H1 (cell line): ENCODE data around the gene PATJ. TPM values are rescaled to one million over a fixed set of nuclear protein-coding genes. Genes with fewer than 3 reads are reported as not detected.

Source experiments
- CTCF ChIA-PET: fragments of 300-600 bp; sonication (Branson Sonifier 250); formaldehyde crosslinking; loops from one replicate; lab custom pipeline; 2021; ENCODE audit not compliant: partially characterized antibody; lab: Charles Lee
- POLR2A ChIA-PET: fragments of 300-600 bp; sonication (Branson Sonifier 250); formaldehyde crosslinking; loops from one replicate; lab custom pipeline; 2021; ENCODE audit warnings: inconsistent platforms; ENCODE audit not compliant: partially characterized antibody; lab: Charles Lee
- DNase-seq, 2 experiments: peaks; one replicate each; pipeline versions ENCODE4 v3.0.0 to v3.0.0-alpha.2; 2010 to 2022; ENCODE audit warnings: low spot score in 2 of 2, low read depth in 1 of 2, mixed read lengths in 1 of 2
- FAIRE-seq: peaks from 2 replicates; lab custom pipeline; 2011; peaks lifted over from hg19 to GRCh38; lab: Jason Lieb, UNC
- H2AFZ ChIP-seq: 2 replicates; pipeline ENCODE4 v1.8.1; 2012; ENCODE audit warnings: low read length, inconsistent platforms
- H2AK5ac ChIP-seq: 2 replicates; pipeline ENCODE4 v1.6.1; 2013; ENCODE audit warnings: low read depth, low read length
- H2BK120ac ChIP-seq: replicated peaks from 2 replicates; pipeline ENCODE3; 2013; ENCODE audit warnings: low read depth, low read length, inconsistent platforms
- H2BK12ac ChIP-seq: 2 replicates; pipeline ENCODE4 v1.6.1; 2013; ENCODE audit warnings: low read depth, low read length
- H2BK15ac ChIP-seq: 2 replicates; pipeline ENCODE4 v1.6.1; 2013; ENCODE audit warnings: low read length
- H2BK20ac ChIP-seq: 2 replicates; pipeline ENCODE4 v1.6.1; 2013; ENCODE audit warnings: low read length
- H2BK5ac ChIP-seq: 2 replicates; pipeline ENCODE4 v1.6.1; 2013; ENCODE audit warnings: low read depth, low read length
- H3K14ac ChIP-seq: 2 replicates; pipeline ENCODE4 v1.6.1; 2013; ENCODE audit warnings: inconsistent platforms; ENCODE audit not compliant: insufficient read length
- H3K18ac ChIP-seq: 2 replicates; pipeline ENCODE4 v1.6.1; 2013; ENCODE audit warnings: low read length; ENCODE audit errors: extremely low read depth
- H3K23ac ChIP-seq: 2 replicates; pipeline ENCODE4 v1.6.1; 2013; ENCODE audit warnings: inconsistent platforms; ENCODE audit not compliant: insufficient read length
- H3K23me2 ChIP-seq: 2 replicates; pipeline ENCODE4 v1.6.1; 2013; ENCODE audit warnings: low read depth, low read length
- H3K27ac ChIP-seq: 2 replicates; pipeline ENCODE4 v1.6.1; 2011; ENCODE audit warnings: low read depth, low read length, inconsistent platforms
- H3K27me3 ChIP-seq, 4 experiments: replicated peaks in 1 of 4; 1 replicate in 1 of 4; 2 replicates in 3 of 4; pipeline versions ENCODE4 v1.6.1 to v1.8.1; 2011 to 2013; ENCODE audit warnings: low read length in 3 of 4, mild to moderate bottlenecking in 3 of 4, inconsistent platforms in 2 of 4, mixed read lengths in 2 of 4, moderate library complexity in 1 of 4; ENCODE audit not compliant: control insufficient read depth in 3 of 4, insufficient read depth in 3 of 4; ENCODE audit errors: extremely low read depth in 1 of 4
- H3K36me3 ChIP-seq, 4 experiments: 2 replicates each; pipeline versions ENCODE4 v1.6.1 to v1.8.1; 2011 to 2013; ENCODE audit warnings: mild to moderate bottlenecking in 4 of 4, low read length in 3 of 4, moderate library complexity in 2 of 4, control low read depth in 1 of 4, inconsistent platforms in 1 of 4; ENCODE audit not compliant: insufficient read depth in 4 of 4, control insufficient read depth in 2 of 4
- H3K4ac ChIP-seq: replicated peaks from 2 replicates; pipeline ENCODE3; 2013; ENCODE audit warnings: low read length, low read depth, mixed read lengths, inconsistent platforms; ENCODE audit not compliant: insufficient read length
- H3K4me1 ChIP-seq, 4 experiments: replicated peaks in 1 of 4; 1 replicate in 1 of 4; 2 replicates in 3 of 4; pipeline versions ENCODE4 v1.6.1 to v1.8.1; 2011 to 2013; ENCODE audit warnings: low read length in 3 of 4, inconsistent platforms in 2 of 4, mixed read lengths in 1 of 4; ENCODE audit not compliant: insufficient read depth in 4 of 4, control insufficient read depth in 3 of 4
- H3K4me2 ChIP-seq, 2 experiments: 2 replicates each; pipeline versions ENCODE4 v1.6.1 to v1.8.1; 2011 to 2013; ENCODE audit warnings: low read depth in 2 of 2, low read length in 2 of 2, control low read depth in 1 of 2, inconsistent platforms in 1 of 2, mild to moderate bottlenecking in 1 of 2; ENCODE audit not compliant: insufficient read depth in 1 of 2
- H3K4me3 ChIP-seq, 4 experiments: fragments of 200-600, 300-600 bp in 1 of 4; sonication (generic), shearing (Covaris generic), sonication (Bioruptor Twin) in 1 of 4; 2 replicates each; pipeline versions ENCODE4 v1.5.1 to v1.8.1; 2011 to 2016; ENCODE audit warnings: low read length in 4 of 4, low read depth in 3 of 4, control low read depth in 2 of 4, inconsistent platforms in 2 of 4, mild to moderate bottlenecking in 2 of 4, mixed read lengths in 1 of 4, moderate library complexity in 1 of 4; ENCODE audit not compliant: insufficient read depth in 2 of 4; ENCODE audit errors: extremely low read depth in 1 of 4
- H3K56ac ChIP-seq: replicated peaks from 2 replicates; pipeline ENCODE3; 2013; ENCODE audit warnings: low read depth, mild to moderate bottlenecking, mixed read lengths, low read length, inconsistent platforms; ENCODE audit not compliant: insufficient read length
- H3K79me1 ChIP-seq: 2 replicates; pipeline ENCODE4 v1.6.1; 2013; ENCODE audit warnings: low read depth, low read length, control low read depth
- H3K79me2 ChIP-seq, 2 experiments: 2 replicates each; pipeline versions ENCODE4 v1.6.1 to v1.8.1; 2012 to 2013; ENCODE audit warnings: low read length in 2 of 2, mild to moderate bottlenecking in 2 of 2, inconsistent platforms in 1 of 2; ENCODE audit not compliant: insufficient read depth in 2 of 2, control insufficient read depth in 1 of 2
- H3K9ac ChIP-seq, 4 experiments: replicated peaks in 1 of 4; 1 replicate in 1 of 4; 2 replicates in 3 of 4; pipeline versions ENCODE4 v1.6.1 to v1.8.1; 2011 to 2013; ENCODE audit warnings: low read depth in 3 of 4, low read length in 3 of 4, control low read depth in 2 of 4, mild to moderate bottlenecking in 2 of 4, moderate library complexity in 2 of 4, inconsistent platforms in 1 of 4; ENCODE audit errors: extremely low read depth in 1 of 4
- H3K9me3 ChIP-seq, 2 experiments: 2 replicates each; pipeline versions ENCODE4 v1.6.1 to v1.8.1; 2012 to 2013; ENCODE audit warnings: mild to moderate bottlenecking in 2 of 2, moderate library complexity in 2 of 2, control low read depth in 1 of 2, inconsistent platforms in 1 of 2, low read depth in 1 of 2, low read length in 1 of 2, mixed read lengths in 1 of 2; ENCODE audit not compliant: insufficient read depth in 2 of 2
- H4K20me1 ChIP-seq, 2 experiments: replicated peaks in 1 of 2; 2 replicates each; pipeline versions ENCODE3 to v1.8.1; 2011 to 2013; ENCODE audit warnings: inconsistent platforms in 2 of 2, low read length in 2 of 2, mild to moderate bottlenecking in 1 of 2; ENCODE audit not compliant: insufficient read depth in 2 of 2, control insufficient read depth in 1 of 2
- H4K5ac ChIP-seq: 2 replicates; pipeline ENCODE4 v1.6.1; 2013; ENCODE audit warnings: low read length, low read depth, mixed read lengths, inconsistent platforms; ENCODE audit not compliant: insufficient read length
- H4K8ac ChIP-seq: 2 replicates; pipeline ENCODE4 v1.8.0; 2013; ENCODE audit warnings: mild to moderate bottlenecking, moderate library complexity, low read length, inconsistent platforms; ENCODE audit not compliant: insufficient read depth; ENCODE audit errors: extremely low read depth
- H4K91ac ChIP-seq: replicated peaks from 2 replicates; pipeline ENCODE3; 2013; ENCODE audit warnings: low read length, mixed read lengths, inconsistent platforms; ENCODE audit not compliant: insufficient read length
- CHD2 ChIP-seq: IDR thresholded peaks from 2 replicates; pipeline ENCODE4 v1.6.1; 2012; ENCODE audit warnings: low read length, improper control_type of control experiment
- GTF2F1 ChIP-seq: IDR thresholded peaks from 2 replicates; pipeline ENCODE4 v1.6.1; 2012; ENCODE audit warnings: low read depth, low read length, improper control_type of control experiment, borderline replicate concordance
- POLR2A ChIP-seq, 2 experiments: IDR thresholded peaks; 1 replicate in 1 of 2; 2 replicates in 1 of 2; pipeline ENCODE4 v1.6.1; 2011; ENCODE audit warnings: low read depth in 2 of 2, low read length in 2 of 2, mild to moderate bottlenecking in 2 of 2; ENCODE audit errors: control extremely low read depth in 1 of 2
- POLR2AphosphoS5 ChIP-seq: IDR thresholded peaks from 2 replicates; pipeline ENCODE4 v1.6.1; 2011; ENCODE audit warnings: low read depth, low read length
- SAP30 ChIP-seq: fragments of 300-600 bp; sonication (generic); IDR thresholded peaks from 2 replicates; pipeline ENCODE4 v1.7.1; 2012; ENCODE audit warnings: low read length, moderate library complexity, mild to moderate bottlenecking, inconsistent platforms; ENCODE audit not compliant: insufficient read depth, insufficient replicate concordance
- TBP ChIP-seq: IDR thresholded peaks from 2 replicates; pipeline ENCODE4 v1.6.1; 2011; ENCODE audit warnings: low read depth, low read length, improper control_type of control experiment
- WGBS, 2 experiments: shearing (Covaris generic) in 1 of 2; methylation state at CpG; one replicate each; pipeline versions ENCODE4 v1.1.6 to v1.1.7; 2013 to 2015; ENCODE audit warnings: low lambda C conversion rate in 2 of 2, mixed read lengths in 2 of 2, inconsistent platforms in 1 of 2, low coverage in 1 of 2, missing lambda C conversion rate in 1 of 2; ENCODE audit not compliant: insufficient replicate concordance in 2 of 2, insufficient coverage in 1 of 2, insufficient read length in 1 of 2; ENCODE audit errors: extremely low coverage in 1 of 2, missing lambda C conversion rate in 1 of 2; 5-methylcytosine and 5-hydroxymethylcytosine counted together
- polyA plus RNA-seq, 7 experiments: library from polyadenylated mRNA; depleted of rRNA in 3 of 7; stranded (reverse) in 5 of 7; unstranded in 2 of 7; fragments of >200 nt in 5 of 7; fragments of 200-250 nt in 2 of 7; gene quantifications; 1 replicate in 5 of 7; 2 replicates in 1 of 7; 4 replicates in 1 of 7; pipeline versions ENCODE4 v1.2.1 to v1.2.3, GENCODE V29; 2011 to 2013; ENCODE audit warnings: missing spikeins in 2 of 7, mixed read lengths in 2 of 7
- total RNA-seq: library from RNA; stranded (reverse); fragmentation: NEBNext Ultra II Directional; extraction: Animal tissue kit (Norgen Biotek cat#: 25700); gene quantifications from 2 replicates; pipeline ENCODE4 v1.2.1, GENCODE V29; 2021
- TF ChIP-seq, protein P1 (sequence below): IDR thresholded peaks from 2 replicates; pipeline ENCODE4 v1.6.1; 2012; ENCODE audit warnings: low read length, inconsistent platforms

The PATJ gene
- total and polyA plus RNA-seq, 2 of the 8 experiments (the other 6 are each of a cell fraction or from before 2014, with no cell fraction given) = 8.2 to 55.6 TPM

DNA sequence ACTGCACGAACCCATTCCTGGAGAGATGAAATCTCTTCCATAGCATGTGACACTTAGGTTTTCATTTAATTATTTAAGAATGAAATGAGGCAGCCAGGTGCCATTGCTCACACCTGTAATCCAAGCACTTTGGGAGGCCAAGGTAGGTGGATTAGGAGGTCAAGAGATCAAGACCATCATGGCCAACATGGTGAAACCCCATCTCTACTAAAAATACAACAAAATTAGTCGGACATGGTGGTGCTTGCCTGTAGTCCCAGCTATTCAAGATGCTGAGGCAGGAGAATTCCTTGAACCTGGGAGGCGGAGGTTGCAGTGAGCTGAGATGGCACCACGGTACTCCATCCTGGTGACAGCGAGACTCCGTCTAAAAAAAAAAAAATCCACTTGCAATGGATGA is 470.1 kb downstream of the PATJ start:
- Histone ChIP-seq H3K4me3 (no peak overlapping the region), H3K27me3 (no peaks in the 10 kb centered on the region), H4K20me1 (peaks cover 4 to 11% of the 10 kb centered on the region in 2 experiments), H3K4ac (no peak overlapping the region), H3K23ac (no peak overlapping the region), H2BK15ac (no peak overlapping the region), H3K79me1 (no peaks in the 10 kb centered on the region), H3K4me2 (no peak overlapping the region), H4K8ac (no peak overlapping the region), H2BK12ac (no peak overlapping the region), H3K14ac (no peak overlapping the region), H3K9ac (no peak overlapping the region), H2AK5ac (no peak overlapping the region), H2BK5ac (no peak overlapping the region), H2BK120ac (no peak overlapping the region), H2BK20ac (no peak overlapping the region), H2AFZ (no peak overlapping the region), H4K5ac (no peak overlapping the region), H3K79me2 (peaks cover 0 to 30% of the 10 kb centered on the region in 2 experiments; a peak in 1 of 4 replicates), H3K23me2 (no peaks in the 10 kb centered on the region), H3K36me3 (peaks cover 16 to 54% (median 42%) of the 10 kb centered on the region in 4 experiments), H4K91ac (no peak overlapping the region), H3K27ac (no peak overlapping the region), H3K4me1 (no peaks in the 10 kb centered on the region), H3K56ac (no peak overlapping the region), H3K9me3 (peaks cover 0 to 9% of the 10 kb centered on the region in 2 experiments; a peak in 2 of 4 replicates), H3K18ac (no peak overlapping the region)
- no peak for FAIRE-seq
- peak; percentile 4; the same call in 1 of the 2 replicates for TF ChIP-seq CHD2
- TF ChIP-seq POLR2AphosphoS5 = peak; percentile 94
- TF ChIP-seq SAP30 = no peak
- TF ChIP-seq, protein P1, sequence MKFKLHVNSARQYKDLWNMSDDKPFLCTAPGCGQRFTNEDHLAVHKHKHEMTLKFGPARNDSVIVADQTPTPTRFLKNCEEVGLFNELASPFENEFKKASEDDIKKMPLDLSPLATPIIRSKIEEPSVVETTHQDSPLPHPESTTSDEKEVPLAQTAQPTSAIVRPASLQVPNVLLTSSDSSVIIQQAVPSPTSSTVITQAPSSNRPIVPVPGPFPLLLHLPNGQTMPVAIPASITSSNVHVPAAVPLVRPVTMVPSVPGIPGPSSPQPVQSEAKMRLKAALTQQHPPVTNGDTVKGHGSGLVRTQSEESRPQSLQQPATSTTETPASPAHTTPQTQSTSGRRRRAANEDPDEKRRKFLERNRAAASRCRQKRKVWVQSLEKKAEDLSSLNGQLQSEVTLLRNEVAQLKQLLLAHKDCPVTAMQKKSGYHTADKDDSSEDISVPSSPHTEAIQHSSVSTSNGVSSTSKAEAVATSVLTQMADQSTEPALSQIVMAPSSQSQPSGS = peak; percentile 20; the same call in 1 of the 2 replicates
- peak; percentile 51 to 67 for TF ChIP-seq POLR2A (IDR thresholded peaks at IDR 0.05; ENCODE audit: control extremely low read depth in 1 of 2, low read depth in 2 of 2, low read length in 2 of 2)
- TF ChIP-seq GTF2F1 = peak; percentile 54
- TF ChIP-seq TBP = no peak
- 89% methylated on average over 6 of the region's 6 CpGs; no CpG with 5 or more reads in 1 of the 2 experiments for WGBS, 2 experiments
- ChIA-PET CTCF (interaction anchor here (1.0 to 1.2 kb wide), 2 partner anchors 37 to 191 kb away, joined by 3 to 9 read pairs; no protein-coding TSS in a partner anchor), POLR2A (interaction anchor here (0.9 to 26.8 kb wide), 29 partner anchors 14 to 199 kb away, joined by 3 to 1232 read pairs (median 4); partner anchors contain the start of genes KANK4 and L1TD1)
- no peak for DNase-seq
